SK-N-MC (cell line): ENCODE results near the gene RBL1.

Experiments
- EZH2 ChIP-seq: fragments of 200-600 bp; sonication (generic); IDR thresholded peaks from one replicate; pipeline ENCODE4 v1.6.1; 2017; ENCODE audit warnings: antibody characterized with exemption
- FOXP2 ChIP-seq: optimal IDR thresholded peaks from 2 replicates; pipeline ENCODE3; 2011; ENCODE audit warnings: mild to moderate bottlenecking, moderate library complexity; ENCODE audit not compliant: insufficient read depth; ENCODE audit errors: extremely low read length, control extremely low read depth
- POLR2AphosphoS5 ChIP-seq: IDR thresholded peaks from 2 replicates; pipeline ENCODE4 v1.6.1; 2012; ENCODE audit warnings: mild to moderate bottlenecking, low read depth, low read length, borderline replicate concordance

- TF ChIP-seq POLR2AphosphoS5 (no peak), EZH2 (no peak), FOXP2 (no peak)
Measured at GRCh38 chr20:36956674-36957073, 139.1 kb downstream of the RBL1 start.
